ENCODE data around the gene SLC1A2. TPM values are rescaled to one million over a fixed set of nuclear protein-coding genes. Genes with fewer than 3 reads are reported as not detected.

Gene SLC1A2
- total RNA-seq, 4 donors from 2014 or later, result 0.65 to 1.3 (median 0.68) TPM; not detected in 1

GRCh38 chr11:35357923-35358322 is 61.4 kb downstream of the SLC1A2 start:
- no peak for TF ChIP-seq CTCF (IDR thresholded peaks at IDR 0.05; ENCODE audit: low read depth)

GRCh38 chr11:35355102-35355749 is 64.1 kb downstream of the SLC1A2 start:
- TF ChIP-seq CTCF (IDR thresholded peaks at IDR 0.05; ENCODE audit: low read depth), result no peak

- TF ChIP-seq CTCF (IDR thresholded peaks at IDR 0.05; ENCODE audit: low read depth), result no peak
Observed at GRCh38 chr11:35354644-35355043, 64.7 kb downstream of the SLC1A2 start.

- no peak for TF ChIP-seq CTCF (IDR thresholded peaks at IDR 0.05; ENCODE audit: low read depth)
Observed at GRCh38 chr11:35352077-35352888, 67.1 kb downstream of the SLC1A2 start.

- no peak for TF ChIP-seq CTCF (IDR thresholded peaks at IDR 0.05; ENCODE audit: low read depth)
Observed at GRCh38 chr11:35349897-35350296, 69.5 kb downstream of the SLC1A2 start.

GRCh38 chr11:35348898-35349687 is 70.3 kb downstream of the SLC1A2 start:
- no peak for TF ChIP-seq CTCF (IDR thresholded peaks at IDR 0.05; ENCODE audit: low read depth)

- TF ChIP-seq CTCF (IDR thresholded peaks at IDR 0.05; ENCODE audit: low read depth), result no peak
Observed at GRCh38 chr11:35347921-35348331, 71.4 kb downstream of the SLC1A2 start.
